Trophoblast cell (in vitro differentiated cells and primary cell): ENCODE results near the gene ARID5A.

Experiments used
- DNase-seq, 2 donors: peaks; one replicate each; pipeline ENCODE4 v3.0.0-alpha.2; 2016
- H2AFZ ChIP-seq: 2 replicates; pipeline ENCODE4 v1.6.1; 2013; ENCODE audit warnings: low read length, moderate library complexity, mild to moderate bottlenecking; ENCODE audit not compliant: insufficient read depth, poor library complexity
- H2AK5ac ChIP-seq: 2 replicates; pipeline ENCODE4 v1.6.1; 2013; ENCODE audit warnings: mild to moderate bottlenecking, low read length
- H2BK120ac ChIP-seq: 2 replicates; pipeline ENCODE4 v1.6.1; 2013; ENCODE audit warnings: low read length, mild to moderate bottlenecking, moderate library complexity; ENCODE audit not compliant: insufficient read depth, poor library complexity
- H2BK12ac ChIP-seq: 2 replicates; pipeline ENCODE4 v1.6.1; 2013; ENCODE audit warnings: mild to moderate bottlenecking, low read length, moderate library complexity
- H2BK5ac ChIP-seq: 2 replicates; pipeline ENCODE4 v1.6.1; 2013; ENCODE audit warnings: low read length, low read depth, moderate library complexity, mild to moderate bottlenecking; ENCODE audit not compliant: poor library complexity
- H3K14ac ChIP-seq: 2 replicates; pipeline ENCODE4 v1.6.1; 2013; ENCODE audit warnings: mild to moderate bottlenecking, low read length
- H3K18ac ChIP-seq: 2 replicates; pipeline ENCODE4 v1.6.1; 2013; ENCODE audit warnings: mild to moderate bottlenecking, low read length
- H3K23ac ChIP-seq: 2 replicates; pipeline ENCODE4 v1.6.1; 2013; ENCODE audit warnings: low read length
- H3K27ac ChIP-seq: 2 replicates; pipeline ENCODE4 v1.5.1; 2013; ENCODE audit warnings: low read depth, mild to moderate bottlenecking, inconsistent platforms, low read length, moderate library complexity
- H3K27me3 ChIP-seq: 2 replicates; pipeline ENCODE4 v1.6.1; 2013; ENCODE audit warnings: inconsistent platforms, mild to moderate bottlenecking, low read length, moderate library complexity; ENCODE audit not compliant: insufficient read depth
- H3K36me3 ChIP-seq, 2 experiments: 1 replicate in 1 of 2; 2 replicates in 1 of 2; pipeline ENCODE4 v1.6.1; 2013; ENCODE audit warnings: low read length in 2 of 2, mild to moderate bottlenecking in 2 of 2, moderate library complexity in 1 of 2; ENCODE audit not compliant: insufficient read depth in 2 of 2, control insufficient read depth in 1 of 2
- H3K4ac ChIP-seq: 2 replicates; pipeline ENCODE4 v1.6.1; 2013; ENCODE audit warnings: low read depth, mild to moderate bottlenecking, low read length, moderate library complexity
- H3K4me1 ChIP-seq, 2 experiments: 1 replicate in 1 of 2; 2 replicates in 1 of 2; pipeline ENCODE4 v1.6.1; 2013; ENCODE audit warnings: low read length in 2 of 2, mild to moderate bottlenecking in 2 of 2, moderate library complexity in 1 of 2; ENCODE audit not compliant: insufficient read depth in 2 of 2, control insufficient read depth in 1 of 2
- H3K4me2 ChIP-seq: 2 replicates; pipeline ENCODE4 v1.6.1; 2013; ENCODE audit warnings: inconsistent platforms, mild to moderate bottlenecking, low read length, moderate library complexity
- H3K4me3 ChIP-seq: 2 replicates; pipeline ENCODE4 v1.5.1; 2013; ENCODE audit warnings: mild to moderate bottlenecking, low read depth, low read length, inconsistent platforms
- H3K79me1 ChIP-seq: one replicate; pipeline ENCODE4 v1.6.1; 2013; ENCODE audit warnings: low read length
- H3K79me2 ChIP-seq: 2 replicates; pipeline ENCODE4 v1.6.1; 2013; ENCODE audit warnings: low read length, mild to moderate bottlenecking; ENCODE audit not compliant: control insufficient read depth, insufficient read depth, poor library complexity
- H3K9ac ChIP-seq: 2 replicates; pipeline ENCODE4 v1.6.1; 2013; ENCODE audit warnings: mild to moderate bottlenecking, low read length
- H3K9me3 ChIP-seq: 2 replicates; pipeline ENCODE4 v1.6.1; 2013; ENCODE audit warnings: low read depth, mild to moderate bottlenecking, control low read depth, inconsistent platforms, low read length; ENCODE audit not compliant: insufficient read depth
- H4K12ac ChIP-seq: 2 replicates; pipeline ENCODE4 v1.6.1; 2013; ENCODE audit warnings: low read depth, mild to moderate bottlenecking, low read length, moderate library complexity
- H4K8ac ChIP-seq: 2 replicates; pipeline ENCODE4 v1.6.1; 2013; ENCODE audit warnings: low read depth, mild to moderate bottlenecking, low read length, moderate library complexity
- H4K91ac ChIP-seq: one replicate; pipeline ENCODE4 v1.6.1; 2013; ENCODE audit warnings: low read depth, mild to moderate bottlenecking, low read length, moderate library complexity
- WGBS: extraction: QIAGEN DNeasy Blood & Tissue Kit; methylation state at CpG from one replicate; pipeline ENCODE4 v1.1.7; 2013; ENCODE audit warnings: missing lambda C conversion rate; ENCODE audit not compliant: insufficient read length, insufficient coverage; ENCODE audit errors: extremely low coverage; 5-methylcytosine and 5-hydroxymethylcytosine counted together

ARID5A gene

DNA sequence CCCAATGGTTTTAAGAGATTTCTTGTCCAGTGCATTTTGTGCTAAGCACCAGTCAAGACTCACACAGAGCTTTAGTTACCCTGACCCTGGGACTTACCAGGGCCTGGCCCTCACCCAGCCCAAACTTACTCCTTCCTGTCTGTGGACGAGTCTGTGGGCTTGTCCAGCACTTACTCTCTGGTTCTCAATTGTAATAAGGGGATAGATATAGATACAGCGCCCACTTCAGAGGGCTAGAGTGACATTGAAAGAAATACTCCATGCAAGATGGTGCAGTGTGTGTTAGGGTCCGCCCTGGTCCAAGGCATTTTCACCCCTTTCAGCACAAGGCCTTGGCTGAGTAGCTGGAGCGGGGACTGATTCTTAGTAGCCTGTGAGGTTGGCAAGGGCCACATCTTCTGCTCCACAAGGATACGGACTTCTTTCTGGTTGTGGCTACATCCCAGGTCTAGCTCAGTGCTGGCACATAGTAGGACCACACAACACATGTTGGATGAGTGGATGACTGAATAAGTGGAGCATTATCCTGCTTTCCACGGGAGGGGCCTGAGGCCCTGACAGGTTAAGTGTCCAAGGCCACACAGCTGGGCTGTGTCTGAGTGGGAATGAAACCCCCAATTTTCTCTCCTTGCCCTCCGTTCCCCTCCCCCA is 3.8 kb upstream of the ARID5A start:
- Histone ChIP-seq H3K36me3 (no peaks in the 10 kb centered on the region), H3K4me2 (no peak overlapping the region), H3K79me2 (no peaks in the 10 kb centered on the region), H2AK5ac (no peak overlapping the region), H3K4me1 (peaks cover 5 to 10% of the 10 kb centered on the region in 2 experiments), H3K27me3 (peaks cover 13% of the 10 kb centered on the region), H3K18ac (no peak overlapping the region), H2BK120ac (no peak overlapping the region), H3K27ac (no peak overlapping the region), H3K9me3 (no peaks in the 10 kb centered on the region), H3K9ac (no peak overlapping the region), H3K4ac (no peak overlapping the region), H2BK12ac (no peak overlapping the region), H4K8ac (no peak overlapping the region), H3K79me1 (no peaks in the 10 kb centered on the region), H3K4me3 (no peak overlapping the region), H4K12ac (no peak overlapping the region), H3K23ac (no peak overlapping the region), H4K91ac (no peak overlapping the region), H2BK5ac (no peak overlapping the region), H3K14ac (no peak overlapping the region), H2AFZ (no peak overlapping the region)
- DNase-seq, result peak in 1 of 2 donors; percentile 20
- WGBS, result no CpG with 5 or more reads among the region's 7 CpGs

DNA sequence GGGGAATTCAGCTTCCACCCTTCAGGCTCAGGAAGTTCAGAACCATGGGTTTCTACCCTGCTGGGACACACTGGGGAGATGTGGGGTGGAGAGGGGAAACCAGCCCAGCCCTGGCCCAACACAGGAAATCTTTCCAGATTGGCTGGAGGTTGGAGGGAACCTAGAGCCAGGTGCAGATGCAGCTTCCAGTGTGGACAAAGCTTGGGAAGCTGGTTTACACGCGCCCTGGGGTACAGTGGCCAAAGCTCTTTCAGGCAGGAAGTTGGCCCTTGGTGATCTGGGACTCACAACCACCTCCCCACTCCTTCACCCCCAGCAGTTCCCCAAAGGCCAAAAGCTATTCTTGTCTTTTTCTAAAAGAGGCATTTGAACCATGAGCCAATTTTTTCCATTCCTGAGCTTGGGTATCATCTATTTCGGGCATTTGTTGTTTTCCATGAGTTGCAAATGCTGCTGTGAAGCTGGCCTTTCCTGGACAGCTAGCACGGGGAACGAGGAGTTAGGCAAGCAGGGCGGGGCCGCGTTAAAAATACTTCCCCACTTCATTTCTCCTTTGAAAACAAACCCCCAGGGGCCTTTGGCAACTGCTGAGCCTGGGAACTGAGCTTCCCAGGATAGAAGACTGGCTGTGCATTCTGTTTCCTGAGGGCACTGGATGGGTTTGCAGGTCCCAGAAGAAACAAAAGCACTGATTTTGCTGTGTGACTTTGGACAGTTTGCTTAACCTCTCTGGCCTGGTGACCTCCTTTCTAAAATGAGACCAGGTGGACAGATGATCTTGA is 3.1 kb upstream of the ARID5A start:
- Histone ChIP-seq H3K4ac (no peak overlapping the region), H3K9ac (no peak overlapping the region), H3K4me3 (no peak overlapping the region), H3K27ac (no peak overlapping the region), H3K79me2 (no peaks in the 10 kb centered on the region), H3K4me2 (no peak overlapping the region), H3K4me1 (peaks cover 9 to 10% of the 10 kb centered on the region in 2 experiments), H4K12ac (no peak overlapping the region), H3K79me1 (no peaks in the 10 kb centered on the region), H3K9me3 (no peaks in the 10 kb centered on the region), H3K18ac (no peak overlapping the region), H2AK5ac (no peak overlapping the region), H3K23ac (no peak overlapping the region), H2BK120ac (no peak overlapping the region), H3K36me3 (no peaks in the 10 kb centered on the region), H2AFZ (no peak overlapping the region), H3K27me3 (peaks cover 15% of the 10 kb centered on the region), H2BK5ac (no peak overlapping the region), H3K14ac (no peak overlapping the region), H4K91ac (no peak overlapping the region), H2BK12ac (no peak overlapping the region), H4K8ac (no peak overlapping the region)
- WGBS, result no CpG with 5 or more reads among the region's 8 CpGs
- DNase-seq, result peak; percentile 94

- no peak overlapping the region for H4K91ac ChIP-seq
- no peaks in the 10 kb centered on the region for H3K79me1 ChIP-seq
- no peak overlapping the region for H3K4me3 ChIP-seq
- no peak overlapping the region for H3K9ac ChIP-seq
- DNase-seq, result no peak
- no peak overlapping the region for H3K4me2 ChIP-seq
- no peaks in the 10 kb centered on the region for H3K9me3 ChIP-seq
- no peak overlapping the region for H3K4ac ChIP-seq
- WGBS, result no CpG with 5 or more reads among the region's 4 CpGs
- peaks cover 19% of the 10 kb centered on the region for H3K27me3 ChIP-seq
- H3K27ac ChIP-seq, result no peak overlapping the region
- H3K36me3 ChIP-seq, result no peaks in the 10 kb centered on the region
- H4K8ac ChIP-seq, result no peak overlapping the region
- no peak overlapping the region for H2BK120ac ChIP-seq
- no peak overlapping the region for H3K18ac ChIP-seq
- no peak overlapping the region for H2AK5ac ChIP-seq
- no peak overlapping the region for H2BK12ac ChIP-seq
- H4K12ac ChIP-seq, result no peak overlapping the region
- no peaks in the 10 kb centered on the region for H3K79me2 ChIP-seq
- no peak overlapping the region for H3K23ac ChIP-seq
- no peak overlapping the region for H2BK5ac ChIP-seq
- H3K14ac ChIP-seq, result no peak overlapping the region
- H3K4me1 ChIP-seq, result peaks cover 10% of the 10 kb centered on the region in 2 experiments
- H2AFZ ChIP-seq, result no peak overlapping the region
These were observed 2.4 kb upstream of the ARID5A start for GRCh38 chr2:96534141-96534540.

- H2AFZ ChIP-seq, result no peak overlapping the region
These were observed 1.8 kb upstream of the ARID5A start for GRCh38 chr2:96534701-96535181.

More at GRCh38 chr2:96534701-96535181, 1.8 kb upstream of the ARID5A start:
- no peak overlapping the region for H2AK5ac ChIP-seq
- H3K4me1 ChIP-seq, result peaks cover 11 to 12% of the 10 kb centered on the region in 2 experiments
- no peak overlapping the region for H2BK120ac ChIP-seq
- H3K79me2 ChIP-seq, result no peaks in the 10 kb centered on the region
- no peaks in the 10 kb centered on the region for H3K79me1 ChIP-seq
- H4K8ac ChIP-seq, result no peak overlapping the region
- no peak overlapping the region for H3K4me3 ChIP-seq
- DNase-seq, result no peak
- no CpG with 5 or more reads among the region's 5 CpGs for WGBS
- H3K4ac ChIP-seq, result no peak overlapping the region
- no peak overlapping the region for H2BK5ac ChIP-seq
- H3K4me2 ChIP-seq, result no peak overlapping the region
- no peak overlapping the region for H3K9ac ChIP-seq
- no peak overlapping the region for H3K27ac ChIP-seq
- H3K18ac ChIP-seq, result no peak overlapping the region
- no peak overlapping the region for H4K91ac ChIP-seq
- H3K36me3 ChIP-seq, result no peaks in the 10 kb centered on the region
- H3K27me3 ChIP-seq, result peaks cover 22% of the 10 kb centered on the region
- H3K9me3 ChIP-seq, result no peaks in the 10 kb centered on the region
- H3K14ac ChIP-seq, result no peak overlapping the region
- no peak overlapping the region for H2BK12ac ChIP-seq
- no peak overlapping the region for H3K23ac ChIP-seq
- no peak overlapping the region for H4K12ac ChIP-seq
